NCI-H446 (cell line): ENCODE results near the gene TCEA2.

Experiments
- DNase-seq, 2 experiments: peaks; one replicate each; lab custom pipeline; 2025; lab: John Stamatoyannopoulos, UW

TCEA2 gene

GRCh38 chr20:64049060-64049877, 13.7 kb upstream of the TCEA2 start, which contains the start of gene SOX18:
Gene SOX18 (minus strand): TSS chr20:64049639. CDS start chr20:64049516, 123 bp downstream.
- peak in 1 of 2 experiments; percentile 51 for DNase-seq

GRCh38 chr20:64049878-64050260, 13.1 kb upstream of the TCEA2 start:
- DNase-seq = no peak

DNA sequence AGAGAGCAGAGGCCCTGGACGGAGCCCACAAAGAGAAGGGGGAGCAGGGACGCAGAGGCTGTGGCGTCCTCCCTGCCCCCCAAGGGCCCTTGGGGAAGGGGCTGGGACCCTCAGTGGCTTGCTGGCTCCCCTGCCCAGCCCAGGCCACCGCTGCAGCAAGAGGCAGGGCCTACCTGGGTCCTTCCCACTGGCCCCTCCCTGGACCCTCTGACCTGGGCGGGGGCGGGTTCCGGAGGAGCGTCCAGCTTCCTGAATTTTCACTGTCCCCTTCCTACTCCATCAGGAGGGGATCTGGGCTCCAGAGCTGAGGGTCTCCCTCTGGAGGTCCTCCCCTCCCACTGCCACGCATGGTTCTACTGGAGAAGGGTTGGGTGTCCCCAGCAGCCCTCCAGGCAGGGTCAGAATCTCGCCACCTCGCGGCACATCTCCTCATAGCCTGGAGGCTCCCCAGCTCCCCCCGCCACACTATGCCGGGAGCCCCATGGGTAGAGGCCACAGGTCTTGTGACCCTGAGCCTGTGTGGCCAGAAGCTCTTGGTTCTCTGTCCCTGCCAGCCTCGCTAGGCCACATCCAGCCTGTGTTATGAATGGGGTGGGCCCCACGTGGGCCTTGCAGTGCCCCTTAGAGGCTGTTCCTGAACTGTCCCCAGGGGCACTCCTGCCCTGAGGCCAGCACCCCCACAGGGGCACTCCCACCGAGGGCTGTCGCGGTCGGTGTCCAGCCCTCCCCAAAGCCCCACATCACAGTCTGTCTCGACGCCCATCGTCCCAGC, 12.6 kb upstream of the TCEA2 start:
- DNase-seq = no peak

- no peak for DNase-seq
Observed at GRCh38 chr20:64051033-64051452, 12.0 kb upstream of the TCEA2 start.

DNA sequence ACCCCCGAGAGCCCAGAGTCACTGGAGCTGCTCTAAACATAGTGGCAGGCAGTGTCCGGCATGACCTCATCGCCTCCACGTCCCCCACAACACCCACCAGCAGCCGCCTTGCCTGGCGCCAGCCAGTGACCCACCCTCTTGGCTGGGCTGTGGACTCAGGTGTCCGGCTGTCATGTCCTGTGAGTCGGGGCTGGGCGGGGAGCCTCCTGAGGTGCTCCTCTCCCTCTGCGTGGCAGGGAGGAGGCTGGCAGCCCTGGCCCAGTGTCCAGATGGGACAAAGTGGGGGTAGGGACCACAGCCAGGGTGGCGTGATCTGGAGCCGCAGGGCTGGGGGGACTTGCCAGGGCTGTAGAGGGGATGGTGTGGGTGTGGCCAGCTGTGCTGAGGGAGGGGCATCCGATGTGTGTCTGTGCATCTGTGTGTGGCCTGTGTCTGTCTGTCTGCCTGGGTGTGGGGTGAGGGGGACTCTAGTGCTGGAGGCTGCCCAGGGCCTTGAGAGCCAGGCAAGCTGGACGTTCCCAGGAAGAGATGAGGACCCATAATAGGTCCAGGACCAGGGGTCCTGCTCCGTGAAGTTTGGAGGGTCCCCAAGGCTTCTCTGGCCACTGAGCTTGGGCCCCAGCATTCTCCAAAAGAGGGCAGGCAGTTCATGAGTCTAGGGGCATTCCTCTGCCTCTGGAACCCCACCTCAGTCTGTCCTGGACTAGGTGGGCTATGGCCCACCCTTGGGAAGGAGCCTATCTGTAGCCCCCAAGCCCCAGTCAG, 11.3 kb upstream of the TCEA2 start:
- no peak for DNase-seq

- no peak for DNase-seq
Observed at GRCh38 chr20:64052326-64052722, 10.7 kb upstream of the TCEA2 start.

DNA sequence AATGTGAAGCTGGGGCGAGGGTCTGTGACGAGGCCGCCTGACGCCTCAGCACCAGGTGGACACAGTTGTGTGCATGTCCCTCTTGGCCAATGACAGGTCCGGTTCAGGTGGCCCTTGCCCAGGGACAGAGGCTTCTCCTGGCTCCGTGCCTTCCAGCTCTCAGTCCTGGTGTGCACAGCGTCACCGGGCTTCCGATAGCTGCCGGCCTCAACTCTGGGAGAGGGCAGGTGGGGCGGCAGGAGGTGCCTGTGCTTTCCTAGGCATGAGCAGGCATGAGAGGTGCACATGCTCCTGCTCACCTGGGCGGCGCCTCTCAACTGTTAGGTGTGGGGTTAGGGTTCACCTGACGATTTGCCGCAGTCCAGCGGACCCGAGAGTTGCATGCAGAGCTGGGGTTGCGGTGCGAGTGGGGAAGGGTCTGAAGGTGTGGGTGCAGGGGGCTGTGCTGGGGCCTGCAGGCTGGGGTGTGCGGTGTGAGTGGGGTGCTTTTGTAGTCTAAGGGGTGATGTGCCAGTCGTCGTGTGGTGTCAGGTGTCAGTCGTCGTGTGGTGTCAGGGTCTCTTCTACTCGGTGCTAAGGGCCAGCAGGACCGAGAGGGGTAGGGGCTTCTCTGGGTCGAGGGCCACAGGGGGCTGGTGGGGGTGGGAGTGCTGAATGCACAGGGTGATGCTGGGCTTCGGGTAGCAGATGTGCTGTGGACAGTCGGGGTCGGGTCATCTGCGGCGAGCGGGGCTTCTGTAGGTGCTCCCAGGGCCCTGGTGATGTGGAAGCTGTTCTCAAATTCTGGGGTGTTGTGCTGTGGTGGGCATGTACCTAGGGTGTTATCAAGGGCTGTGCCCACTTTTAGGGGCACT, 9.8 kb upstream of the TCEA2 start:
- DNase-seq = no peak

GRCh38 chr20:64053841-64054661, 8.9 kb upstream of the TCEA2 start:
- DNase-seq = peak; percentile 42 to 73

- DNase-seq = peak in 1 of 2 experiments; percentile 84
Observed at GRCh38 chr20:64055396-64055892, 7.6 kb upstream of the TCEA2 start.

- DNase-seq = peak in 1 of 2 experiments; percentile 84
Observed at GRCh38 chr20:64055893-64056638, 6.9 kb upstream of the TCEA2 start.

- DNase-seq = no peak
Observed at GRCh38 chr20:64056639-64056888, 6.4 kb upstream of the TCEA2 start.

DNA sequence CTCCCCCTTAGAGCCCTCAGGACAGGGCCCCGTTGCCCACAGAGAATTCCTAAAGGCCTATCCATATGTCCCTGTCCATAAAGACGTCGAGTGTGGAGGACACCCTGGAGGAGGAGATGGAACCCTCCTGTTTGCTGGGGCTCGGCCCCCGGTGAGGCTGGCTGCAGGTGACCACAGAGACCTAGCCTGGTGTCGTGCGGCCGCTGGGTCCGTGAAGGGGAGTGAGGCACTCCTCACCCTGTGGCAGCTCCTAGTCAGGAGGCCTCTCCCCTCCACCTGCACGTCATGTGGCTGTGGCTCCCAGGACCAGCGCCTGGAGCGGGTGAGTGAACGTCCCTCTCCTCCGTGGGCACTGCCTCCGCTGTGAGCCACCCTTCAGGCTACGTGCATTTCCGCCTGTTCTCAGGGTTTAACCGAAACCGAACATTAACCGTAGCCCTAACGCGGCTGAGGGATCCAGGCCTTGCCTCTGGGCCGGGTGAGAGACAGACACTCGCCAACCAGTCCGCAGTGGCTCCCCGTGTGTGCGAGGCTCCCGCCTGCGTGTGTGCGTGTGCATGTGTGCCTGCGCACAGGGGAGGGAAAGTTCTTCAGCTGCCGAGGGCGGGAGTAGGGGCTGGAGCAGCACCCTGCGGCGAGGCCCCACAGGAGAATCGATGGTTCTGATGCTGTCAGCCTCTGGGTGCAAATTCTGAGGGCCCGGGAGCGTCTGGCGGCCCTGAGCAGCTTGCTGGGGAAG, 5.9 kb upstream of the TCEA2 start:
- no peak for DNase-seq

- DNase-seq = peak; percentile 81 to 83
Observed at GRCh38 chr20:64057628-64058498, 5.1 kb upstream of the TCEA2 start.

- no peak for DNase-seq
Observed at GRCh38 chr20:64058536-64058935, 4.5 kb upstream of the TCEA2 start.

GRCh38 chr20:64062276-64062595, 762 bp upstream of the TCEA2 start:
- no peak for DNase-seq

GRCh38 chr20:64063389-64064144, 569 bp downstream of the TCEA2 start:
- no peak for DNase-seq

- DNase-seq = no peak
Observed at GRCh38 chr20:64064145-64064698, 1.2 kb downstream of the TCEA2 start.
